Thymus (tissue), 14 donors: ENCODE data around the gene CS. TPM values are rescaled to one million over a fixed set of nuclear protein-coding genes. Genes with fewer than 3 reads are reported as not detected.
"Not testable (repeated sequence)": the region's sequence is repeated elsewhere in the genome, so short reads cannot be mapped to it uniquely, and the experiment has no call there.

Experiments used
- DNase-seq, 9 donors: peaks; one replicate each; pipeline ENCODE4 v3.0.0-alpha.2; 2013; ENCODE audit warnings: low spot score in 9 of 9, low read depth in 6 of 9, missing footprints in 1 of 9
- H3K27ac ChIP-seq, 2 donors: one replicate each; pipeline ENCODE4 v1.5.1; 2013; ENCODE audit warnings: control low read depth in 1 of 2, low read depth in 1 of 2, low read length in 1 of 2, mild to moderate bottlenecking in 1 of 2, moderate library complexity in 1 of 2
- H3K27me3 ChIP-seq, 2 donors: one replicate each; pipeline ENCODE4 v1.5.1; 2013; ENCODE audit warnings: low read length in 1 of 2; ENCODE audit not compliant: control insufficient read depth in 2 of 2, insufficient read depth in 1 of 2
- H3K36me3 ChIP-seq, 2 donors: one replicate each; pipeline ENCODE4 v1.5.1; 2013; ENCODE audit warnings: low read length in 1 of 2, mild to moderate bottlenecking in 1 of 2, moderate library complexity in 1 of 2; ENCODE audit not compliant: control insufficient read depth in 2 of 2, insufficient read depth in 2 of 2
- H3K4me1 ChIP-seq, 2 donors: one replicate each; pipeline ENCODE4 v1.5.1; 2013; ENCODE audit warnings: low read length in 2 of 2; ENCODE audit not compliant: control insufficient read depth in 2 of 2, insufficient read depth in 2 of 2
- H3K4me3 ChIP-seq, 2 donors: one replicate each; pipeline ENCODE4 v1.5.1; 2013; ENCODE audit warnings: low read length in 2 of 2, control low read depth in 1 of 2, mild to moderate bottlenecking in 1 of 2
- H3K9me3 ChIP-seq, 2 donors: one replicate each; pipeline ENCODE4 v1.5.1; 2013; ENCODE audit warnings: low read length in 1 of 2, mild to moderate bottlenecking in 1 of 2; ENCODE audit not compliant: control insufficient read depth in 2 of 2, insufficient read depth in 1 of 2
- WGBS: extraction: QIAGEN DNeasy Blood & Tissue Kit; methylation state at CpG from one replicate; pipeline ENCODE4 v1.1.7; 2013; 5-methylcytosine and 5-hydroxymethylcytosine counted together
- long read RNA-seq, 10 donors: transcript quantifications; one replicate each; lab custom pipeline, GENCODE V29; 2026
- polyA plus RNA-seq: library from polyadenylated mRNA; stranded (reverse); fragments of 200-250 nt; gene quantifications from one replicate; pipeline ENCODE4 v1.2.3, GENCODE V29; 2013
- total RNA-seq: library from RNA; stranded (reverse); fragments of 120-200 nt; gene quantifications from one replicate; pipeline ENCODE4 v1.2.4, GENCODE V29; 2013
- donor health status: healthy.

Gene CS
- total RNA-seq = 46.3 TPM
- 53.6 TPM for polyA plus RNA-seq
- long read RNA-seq, donor 1, transcript CS-201 (11 exons, 2,975 nt) = major isoform, 5 of 5 reads
- long read RNA-seq, donor 1, partial matches to known transcripts = 0 of 5 reads
- long read RNA-seq, donor 1, other reads (novel, unspliced or antisense) = 0 of 5 reads
- long read RNA-seq, donor 2 = 0 reads
- long read RNA-seq, donor 3, transcript CS-201 (11 exons, 2,975 nt) = major isoform, 20 of 22 reads
- long read RNA-seq, donor 3, partial matches to known transcripts = 0 of 22 reads
- long read RNA-seq, donor 3, other reads (novel, unspliced or antisense) = 0 of 22 reads
- long read RNA-seq, donor 4, transcript CS-201 (11 exons, 2,975 nt) = major isoform, 10 of 11 reads
- long read RNA-seq, donor 4, partial matches to known transcripts = 0 of 11 reads
- long read RNA-seq, donor 4, other reads (novel, unspliced or antisense) = 0 of 11 reads
- long read RNA-seq, donor 5, transcript CS-201 (11 exons, 2,975 nt) = major isoform, 42 of 59 reads
- long read RNA-seq, donor 5, partial matches to known transcripts = 15 of 59 reads
- long read RNA-seq, donor 5, other reads (novel, unspliced or antisense) = 0 of 59 reads
- long read RNA-seq, donor 6, transcript CS-201 (11 exons, 2,975 nt) = major isoform, 8 of 12 reads
- long read RNA-seq, donor 6, partial matches to known transcripts = 0 of 12 reads
- long read RNA-seq, donor 6, other reads (novel, unspliced or antisense) = 0 of 12 reads
- long read RNA-seq, donor 7, transcript CS-201 (11 exons, 2,975 nt) = major isoform, 26 of 28 reads
- long read RNA-seq, donor 7, partial matches to known transcripts = 0 of 28 reads
- long read RNA-seq, donor 7, other reads (novel, unspliced or antisense) = 0 of 28 reads
- long read RNA-seq, donor 8, transcript CS-201 (11 exons, 2,975 nt) = major isoform, 13 of 13 reads
- long read RNA-seq, donor 8, partial matches to known transcripts = 0 of 13 reads
- long read RNA-seq, donor 8, other reads (novel, unspliced or antisense) = 0 of 13 reads
- long read RNA-seq, donor 9, transcript CS-201 (11 exons, 2,975 nt) = major isoform, 17 of 17 reads
- long read RNA-seq, donor 9, partial matches to known transcripts = 0 of 17 reads
- long read RNA-seq, donor 9, other reads (novel, unspliced or antisense) = 0 of 17 reads
- long read RNA-seq, donor 10, transcript CS-201 (11 exons, 2,975 nt) = major isoform, 18 of 30 reads
- long read RNA-seq, donor 10, partial matches to known transcripts = 11 of 30 reads
- long read RNA-seq, donor 10, other reads (novel, unspliced or antisense) = 0 of 30 reads

DNA sequence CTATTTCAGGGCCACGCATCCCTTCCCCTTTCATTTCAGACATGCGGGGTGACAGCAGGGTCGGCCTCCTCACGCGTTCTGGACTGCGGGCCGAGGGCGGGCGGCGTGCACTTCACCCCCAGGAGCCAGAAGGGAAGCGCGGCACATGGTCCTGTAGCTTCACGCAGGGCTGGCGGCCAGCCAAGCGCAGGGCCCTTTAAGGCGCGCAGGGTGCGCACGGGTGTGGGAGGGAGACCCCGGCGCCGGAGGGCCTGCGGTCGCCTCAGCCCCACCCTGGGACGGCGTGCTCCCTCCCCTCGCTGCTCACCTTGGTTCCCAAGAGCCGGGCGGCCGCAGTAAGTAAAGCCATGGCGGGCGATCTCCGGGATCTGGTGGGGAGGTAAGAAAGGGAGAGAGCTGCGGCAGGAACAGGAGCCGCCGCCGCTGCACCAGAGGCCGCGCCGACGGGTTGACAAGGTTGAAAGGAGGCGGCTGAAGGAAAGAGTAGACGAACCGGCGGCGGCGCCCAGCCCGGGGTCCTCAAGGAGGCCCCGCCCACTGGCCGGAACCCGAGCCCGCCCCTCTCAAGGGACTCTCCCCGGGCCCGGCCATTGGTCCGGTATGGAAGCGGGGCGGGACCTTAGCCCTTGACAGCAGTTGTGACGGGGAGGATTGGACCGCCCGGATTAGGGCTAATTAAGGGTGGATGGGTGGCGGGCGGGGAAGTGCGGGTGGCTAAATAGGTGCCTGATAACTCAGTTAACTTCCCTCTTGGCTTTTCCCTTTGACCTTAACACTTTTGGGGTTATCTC is at the start of gene CS:
Gene CS (minus strand): TSS at position 478 of the 791 bp plus-strand sequence. CDS start 129 bp downstream, at position 349.
- peak within 1 kb of the TSS; percentile 87 to 89 for H3K4me3 ChIP-seq
- H3K36me3 ChIP-seq = peaks cover 7 to 19% of the 10 kb centered on the region in 2 donors
- peaks cover 13 to 34% of the 10 kb centered on the region in 2 donors for H3K4me1 ChIP-seq
- DNase-seq = peak; percentile 78 to 97 (median 90)
- no peaks in the 10 kb centered on the region for H3K27me3 ChIP-seq
- no peaks in the 10 kb centered on the region for H3K9me3 ChIP-seq
- H3K27ac ChIP-seq = peak within 1 kb of the TSS; percentile 89 to 93
- WGBS = under 1% methylated on average over 63 of the region's 63 CpGs

DNA sequence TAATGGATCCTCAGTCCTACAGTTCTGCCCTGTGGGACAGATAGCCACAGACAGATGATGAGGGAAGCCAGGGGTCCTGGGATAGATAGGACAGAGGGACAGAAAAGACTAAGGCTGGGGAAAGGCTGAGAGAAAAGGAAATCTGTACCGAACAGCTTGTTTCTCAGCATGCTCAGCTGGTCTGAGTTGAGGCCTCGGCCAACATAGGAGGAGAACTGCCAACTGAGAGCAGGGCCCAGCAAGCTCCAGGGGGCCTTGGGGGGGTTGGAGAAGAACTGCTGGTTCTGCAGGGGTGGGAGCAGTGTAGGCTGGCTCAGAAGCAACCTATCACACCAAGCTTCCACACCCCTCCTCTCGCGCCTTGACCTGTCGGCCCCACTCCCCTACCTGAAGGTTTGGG is 48.6 kb upstream of the CS start:
- no peak for DNase-seq
- Histone ChIP-seq H3K9me3 (no peaks in the 10 kb centered on the region), H3K27me3 (no peaks in the 10 kb centered on the region), H3K4me1 (no peaks in the 10 kb centered on the region), H3K4me3 (no peak overlapping the region), H3K27ac (no peak overlapping the region), H3K36me3 (peaks cover 70 to 83% of the 10 kb centered on the region in 2 donors)
- WGBS = 99% methylated on average over 5 of the region's 5 CpGs

GRCh38 chr12:56347255-56347654 is 47.1 kb upstream of the CS start:
- not testable (repeated sequence) for H3K4me1 ChIP-seq, H3K27ac ChIP-seq, H3K27me3 ChIP-seq, H3K4me3 ChIP-seq, H3K9me3 ChIP-seq, DNase-seq
- H3K36me3 ChIP-seq = peaks cover 74 to 82% of the 10 kb centered on the region in 2 donors
- 96% methylated on average over 9 of the region's 9 CpGs for WGBS

DNA sequence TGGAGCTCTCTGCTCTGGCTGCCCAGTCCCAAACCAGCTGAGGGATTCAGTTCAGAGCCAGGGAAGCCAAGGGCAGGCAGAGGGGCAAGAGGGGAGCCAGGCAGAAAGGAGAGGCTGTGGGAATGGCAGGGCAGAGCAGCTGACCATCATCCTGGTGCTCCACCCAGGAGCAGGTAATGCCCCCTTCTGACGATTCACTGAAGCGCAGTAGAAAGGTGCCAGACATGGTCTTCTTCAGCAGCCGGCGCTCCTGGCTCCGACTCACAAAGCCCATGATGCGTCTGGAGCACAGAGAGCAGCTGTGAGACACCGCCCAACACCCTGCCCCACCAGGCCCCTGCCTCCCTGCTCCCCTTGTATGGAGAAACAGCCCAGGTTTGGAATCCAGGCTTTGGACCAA is 46.5 kb upstream of the CS start:
- H3K9me3 ChIP-seq = no peaks in the 10 kb centered on the region
- H3K27me3 ChIP-seq = no peaks in the 10 kb centered on the region
- no peak for DNase-seq
- H3K4me1 ChIP-seq = no peaks in the 10 kb centered on the region
- H3K36me3 ChIP-seq = peaks cover 74 to 79% of the 10 kb centered on the region in 2 donors
- no peak overlapping the region for H3K4me3 ChIP-seq
- H3K27ac ChIP-seq = no peak overlapping the region
- 97% methylated on average over 7 of the region's 7 CpGs for WGBS

DNA sequence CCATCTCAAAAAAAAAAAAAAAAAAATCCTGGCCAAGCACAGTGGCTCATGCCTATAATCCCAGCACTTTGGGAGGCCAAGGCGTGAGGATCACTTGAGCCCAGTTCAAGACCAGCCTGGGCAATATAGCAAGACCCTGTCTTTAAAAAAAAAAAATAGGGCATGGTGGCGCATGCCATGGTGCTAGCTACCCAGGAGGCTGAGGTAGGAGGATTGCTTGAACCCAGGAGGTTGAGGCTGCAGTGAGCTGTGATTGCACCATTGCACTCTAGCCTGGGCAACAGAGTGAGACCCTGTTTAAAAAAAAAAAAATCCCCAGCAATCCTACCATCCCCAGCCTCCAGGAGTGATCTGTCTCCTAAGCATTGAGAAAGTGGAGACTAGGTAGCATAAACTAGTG is 42.2 kb upstream of the CS start:
- WGBS = 99% methylated on average over 2 of the region's 2 CpGs
- not testable (repeated sequence) for H3K27me3 ChIP-seq, H3K27ac ChIP-seq, H3K4me3 ChIP-seq, DNase-seq, H3K9me3 ChIP-seq
- peaks cover 41 to 45% of the 10 kb centered on the region in 2 donors for H3K36me3 ChIP-seq
- H3K4me1 ChIP-seq = peaks cover 12 to 25% of the 10 kb centered on the region in 2 donors

- no peak overlapping the region for H3K4me3 ChIP-seq
- peaks cover 12 to 25% of the 10 kb centered on the region in 2 donors for H3K4me1 ChIP-seq
- no peaks in the 10 kb centered on the region for H3K9me3 ChIP-seq
- H3K36me3 ChIP-seq = peaks cover 34 to 38% of the 10 kb centered on the region in 2 donors
- no peak for DNase-seq
- H3K27ac ChIP-seq = no peak overlapping the region
- 85% methylated on average over 1 of the region's 1 CpG for WGBS
- H3K27me3 ChIP-seq = no peaks in the 10 kb centered on the region
These were observed 41.5 kb upstream of the CS start for GRCh38 chr12:56341616-56342015.

DNA sequence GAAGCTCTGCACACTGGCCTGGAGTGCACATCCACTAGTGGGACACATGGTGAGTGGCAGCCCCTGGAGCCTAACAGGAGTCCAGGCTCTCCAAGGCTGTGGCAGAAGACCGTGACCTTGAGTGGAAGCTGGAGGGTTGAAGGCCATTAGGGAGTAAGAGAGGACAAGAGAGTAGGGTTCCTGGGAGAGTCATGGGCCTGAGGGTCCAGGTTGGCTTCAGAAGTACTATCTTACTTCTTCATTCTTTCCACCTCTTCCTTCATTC is 39.0 kb upstream of the CS start:
- Histone ChIP-seq H3K36me3 (peaks cover 18 to 24% of the 10 kb centered on the region in 2 donors), H3K27ac (peak overlapping the region; percentile 89 to 96), H3K9me3 (no peaks in the 10 kb centered on the region), H3K4me3 (peak overlapping the region; percentile 36 to 46), H3K4me1 (peaks cover 18 to 31% of the 10 kb centered on the region in 2 donors), H3K27me3 (no peaks in the 10 kb centered on the region)
- 100% methylated on average over 1 of the region's 1 CpG for WGBS
- DNase-seq = no peak
